Measurements from ENCODE around the gene IMMP2L.

- TF ChIP-seq CTCF (IDR thresholded peaks at IDR 0.05; ENCODE audit: borderline replicate concordance, extremely low read depth, low read length, poor library complexity, severe bottlenecking) (no peak), EZH2 (IDR thresholded peaks at IDR 0.05; ENCODE audit: borderline replicate concordance, low read depth, low read length, severe bottlenecking) (no peak)
These were observed 917.2 kb downstream of the IMMP2L start for GRCh38 chr7:110645060-110645459.
